ENCODE results near the gene KCNT2.

KCNT2 gene

GRCh38 chr1:196464480-196464941 is 143.7 kb downstream of the KCNT2 start:
- no peak overlapping the region for H3K4me3 ChIP-seq (ENCODE audit: low read depth, low read length)
- no peak for DNase-seq (ENCODE audit: low read depth)

- DNase-seq (ENCODE audit: low read depth): no peak
These were observed 146.2 kb downstream of the KCNT2 start for GRCh38 chr1:196462086-196462485.

GRCh38 chr1:196461521-196461920 is 146.7 kb downstream of the KCNT2 start:
- H3K4me3 ChIP-seq (ENCODE audit: low read depth, low read length): no peak overlapping the region
- no peak for DNase-seq (ENCODE audit: low read depth)

More at GRCh38 chr1:196462086-196462485, 146.2 kb downstream of the KCNT2 start:
- H3K4me3 ChIP-seq (ENCODE audit: low read depth, low read length): no peak overlapping the region

- DNase-seq (ENCODE audit: low read depth): no peak
- no peak overlapping the region for H3K4me3 ChIP-seq (ENCODE audit: low read depth, low read length)
These were observed 148.9 kb downstream of the KCNT2 start for GRCh38 chr1:196459383-196459782.

GRCh38 chr1:196454792-196455191 is 153.4 kb downstream of the KCNT2 start:
- DNase-seq (ENCODE audit: low read depth): no peak
- no peak overlapping the region for H3K4me3 ChIP-seq (ENCODE audit: low read depth, low read length)

GRCh38 chr1:196451103-196451502 is 157.1 kb downstream of the KCNT2 start:
- no peak for DNase-seq (ENCODE audit: low read depth)

GRCh38 chr1:196450143-196451095 is 157.8 kb downstream of the KCNT2 start:
- no peak for DNase-seq (ENCODE audit: low read depth)
- no peak overlapping the region for H3K4me3 ChIP-seq (ENCODE audit: low read depth, low read length)

More at GRCh38 chr1:196451103-196451502, 157.1 kb downstream of the KCNT2 start:
- H3K4me3 ChIP-seq (ENCODE audit: low read depth, low read length): no peak overlapping the region

GRCh38 chr1:196449460-196449859 is 158.8 kb downstream of the KCNT2 start:
- H3K4me3 ChIP-seq (ENCODE audit: low read depth, low read length): no peak overlapping the region
- no peak for DNase-seq (ENCODE audit: low read depth)

GRCh38 chr1:196445775-196446174 is 162.5 kb downstream of the KCNT2 start:
- no peak for DNase-seq (ENCODE audit: low read depth)

GRCh38 chr1:196444634-196445033 is 163.6 kb downstream of the KCNT2 start:
- H3K4me3 ChIP-seq (ENCODE audit: low read depth, low read length): no peak overlapping the region
- DNase-seq (ENCODE audit: low read depth): no peak

More at GRCh38 chr1:196445775-196446174, 162.5 kb downstream of the KCNT2 start:
- no peak overlapping the region for H3K4me3 ChIP-seq (ENCODE audit: low read depth, low read length)

GRCh38 chr1:196442366-196442765 is 165.9 kb downstream of the KCNT2 start:
- DNase-seq (ENCODE audit: low read depth): no peak
- H3K4me3 ChIP-seq (ENCODE audit: low read depth, low read length): no peak overlapping the region

GRCh38 chr1:196440711-196441110 is 167.5 kb downstream of the KCNT2 start:
- no peak for DNase-seq (ENCODE audit: low read depth)
- no peak overlapping the region for H3K4me3 ChIP-seq (ENCODE audit: low read depth, low read length)

GRCh38 chr1:196438329-196438728 is 169.9 kb downstream of the KCNT2 start:
- no peak for DNase-seq (ENCODE audit: low read depth)
- H3K4me3 ChIP-seq (ENCODE audit: low read depth, low read length): no peak overlapping the region

- DNase-seq (ENCODE audit: low read depth): no peak
- H3K4me3 ChIP-seq (ENCODE audit: low read depth, low read length): no peak overlapping the region
These were observed 170.6 kb downstream of the KCNT2 start for GRCh38 chr1:196437671-196438070.

- DNase-seq (ENCODE audit: low read depth): no peak
- H3K4me3 ChIP-seq (ENCODE audit: low read depth, low read length): no peak overlapping the region
These were observed 175.2 kb downstream of the KCNT2 start for GRCh38 chr1:196433000-196433399.

GRCh38 chr1:196427976-196428734 is 180.1 kb downstream of the KCNT2 start:
- DNase-seq (ENCODE audit: low read depth): no peak
- no peak overlapping the region for H3K4me3 ChIP-seq (ENCODE audit: low read depth, low read length)

GRCh38 chr1:196425513-196425912 is 182.7 kb downstream of the KCNT2 start:
- no peak for DNase-seq (ENCODE audit: low read depth)
- no peak overlapping the region for H3K4me3 ChIP-seq (ENCODE audit: low read depth, low read length)

GRCh38 chr1:196423612-196424011 is 184.6 kb downstream of the KCNT2 start:
- no peak overlapping the region for H3K4me3 ChIP-seq (ENCODE audit: low read depth, low read length)
- DNase-seq (ENCODE audit: low read depth): no peak

- no peak overlapping the region for H3K4me3 ChIP-seq (ENCODE audit: low read depth, low read length)
- DNase-seq (ENCODE audit: low read depth): no peak
These were observed 189.5 kb downstream of the KCNT2 start for GRCh38 chr1:196418772-196419171.

GRCh38 chr1:196415978-196416377 is 192.3 kb downstream of the KCNT2 start:
- H3K4me3 ChIP-seq (ENCODE audit: low read depth, low read length): no peak overlapping the region
- no peak for DNase-seq (ENCODE audit: low read depth)
